GM21717 (cell line): ENCODE data around the gene ANKIB1.
"Not testable (repeated sequence)": the region's sequence is repeated elsewhere in the genome, so short reads cannot be mapped to it uniquely, and the experiment has no call there.

Experiments
- ATAC-seq: cut with Tn5 transposase; IDR thresholded peaks from one replicate; pipeline ENCODE4 v1.9.1; 2021; ENCODE audit warnings: mild to moderate bottlenecking, moderate library complexity; ENCODE audit not compliant: unreplicated experiment

ANKIB1 gene

DNA sequence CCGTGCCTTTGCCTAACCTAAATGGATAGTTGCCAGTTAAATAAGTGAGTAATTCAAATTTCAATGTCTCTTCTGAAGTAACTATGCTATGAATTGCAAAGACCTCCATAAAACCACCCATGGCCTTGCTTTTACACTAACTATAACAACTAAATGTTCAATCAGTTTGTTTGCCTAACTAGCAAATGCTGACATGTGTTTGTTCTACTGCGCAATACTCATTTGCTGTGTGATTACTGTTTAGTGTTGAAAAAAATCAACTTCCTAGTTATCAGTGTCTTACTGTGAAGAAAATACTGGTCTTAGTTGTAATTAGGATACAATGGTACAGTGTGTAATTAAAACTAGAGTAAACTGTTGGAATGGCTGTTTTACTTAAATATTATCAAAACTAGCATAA, 154.2 kb downstream of the ANKIB1 start:
- ATAC-seq: no peak

- no peak for ATAC-seq
Observed at GRCh38 chr7:92402920-92403759, 157.4 kb downstream of the ANKIB1 start.

GRCh38 chr7:92403760-92404074, 157.9 kb downstream of the ANKIB1 start:
- no peak for ATAC-seq

DNA sequence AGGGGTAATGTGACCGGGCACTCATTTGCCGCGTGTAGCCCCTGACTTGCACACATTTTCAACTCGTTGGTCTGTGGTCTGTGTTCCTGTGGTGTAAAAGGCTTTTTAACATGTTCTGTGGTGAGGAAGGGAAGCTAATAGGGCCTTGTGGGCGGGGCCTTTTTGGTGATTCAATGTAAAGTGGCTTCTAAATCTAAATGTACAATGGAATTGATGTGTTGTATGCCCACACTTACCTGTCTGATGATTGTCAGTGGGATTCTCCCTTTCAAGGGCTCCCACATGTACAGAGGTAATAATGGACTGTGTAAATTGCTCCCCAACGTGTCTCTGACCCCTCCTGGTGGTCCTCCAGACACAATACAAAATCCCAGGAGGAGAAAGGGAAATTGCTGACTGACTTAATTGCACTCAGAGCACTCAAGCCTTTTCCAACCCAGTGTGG, 158.4 kb downstream of the ANKIB1 start:
- ATAC-seq: no peak

GRCh38 chr7:92409357-92409756, 163.6 kb downstream of the ANKIB1 start:
- ATAC-seq: no peak

DNA sequence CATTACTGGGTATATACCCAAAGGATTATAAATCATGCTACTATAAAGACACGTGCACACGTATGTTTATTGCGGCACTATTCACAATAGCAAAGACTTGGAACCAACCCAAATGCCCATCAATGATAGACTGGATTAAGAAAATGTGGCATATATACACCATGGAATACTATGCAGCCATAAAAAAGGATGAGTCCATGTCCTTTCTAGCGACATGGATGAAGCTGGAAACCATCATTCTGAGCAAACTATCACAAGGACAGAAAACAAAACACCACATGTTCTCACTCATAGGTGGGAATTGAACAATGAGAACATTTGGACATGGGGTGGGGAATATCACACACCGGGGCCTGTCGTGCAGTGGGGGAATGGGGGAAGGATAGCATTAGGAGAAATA, 164.4 kb downstream of the ANKIB1 start:
- not testable (repeated sequence) for ATAC-seq

DNA sequence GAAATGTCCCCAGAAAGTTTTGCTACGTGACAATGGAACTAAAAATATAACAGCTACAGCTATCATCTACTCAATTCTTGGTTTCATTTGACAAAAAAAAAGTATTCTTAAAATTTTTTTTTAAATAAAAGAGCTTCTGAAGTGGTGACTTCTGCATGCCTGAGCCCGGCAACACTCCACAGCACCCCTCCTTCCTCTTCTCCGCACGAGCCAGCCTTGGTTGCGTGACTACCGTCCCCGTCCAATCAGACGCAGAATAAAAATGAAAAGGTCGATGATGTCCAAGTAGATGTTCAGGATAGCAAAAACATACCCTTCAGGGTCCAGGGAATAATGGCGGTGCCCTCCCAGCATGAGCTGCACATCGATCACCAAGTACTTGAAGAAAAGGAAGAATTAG, 167.0 kb downstream of the ANKIB1 start:
- ATAC-seq: no peak

DNA sequence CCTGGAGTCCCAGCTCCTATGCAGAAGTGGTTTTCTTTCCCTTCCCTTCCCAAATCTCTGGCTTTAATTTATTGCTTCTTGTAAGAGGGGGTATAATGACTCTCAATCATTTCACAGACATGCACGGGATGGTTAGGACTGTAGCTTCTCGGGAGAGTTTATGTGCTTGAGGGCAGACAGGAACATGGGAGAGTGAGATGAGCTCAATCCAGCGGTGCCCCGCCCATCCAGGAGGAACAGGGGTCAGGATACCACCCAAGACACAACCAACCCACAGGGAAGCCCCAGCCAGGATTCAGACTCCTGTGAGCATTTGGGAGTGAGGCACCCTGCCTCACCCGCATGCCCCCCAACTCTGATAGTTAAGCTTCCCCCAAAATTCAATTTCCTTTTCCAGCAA, 167.8 kb downstream of the ANKIB1 start:
- ATAC-seq: no peak

DNA sequence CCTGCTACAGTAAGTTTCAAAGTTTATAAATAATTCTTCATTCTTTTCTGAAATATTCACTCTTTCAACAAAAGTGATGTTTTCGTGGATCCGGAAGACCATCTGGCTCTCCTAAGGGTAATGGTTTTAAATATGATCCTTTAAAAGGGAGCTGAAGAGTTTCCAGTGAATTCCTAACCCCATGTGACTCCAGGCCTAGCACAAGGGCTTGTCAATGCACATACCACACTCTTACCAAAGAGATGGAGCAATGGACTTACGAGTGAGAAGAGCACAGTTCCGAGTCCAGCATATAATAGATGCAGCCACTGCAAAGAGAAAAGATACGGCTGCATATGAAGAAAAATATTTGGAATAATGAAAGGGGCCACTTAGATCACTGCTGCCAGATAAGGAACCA, 169.5 kb downstream of the ANKIB1 start:
- no peak for ATAC-seq

DNA sequence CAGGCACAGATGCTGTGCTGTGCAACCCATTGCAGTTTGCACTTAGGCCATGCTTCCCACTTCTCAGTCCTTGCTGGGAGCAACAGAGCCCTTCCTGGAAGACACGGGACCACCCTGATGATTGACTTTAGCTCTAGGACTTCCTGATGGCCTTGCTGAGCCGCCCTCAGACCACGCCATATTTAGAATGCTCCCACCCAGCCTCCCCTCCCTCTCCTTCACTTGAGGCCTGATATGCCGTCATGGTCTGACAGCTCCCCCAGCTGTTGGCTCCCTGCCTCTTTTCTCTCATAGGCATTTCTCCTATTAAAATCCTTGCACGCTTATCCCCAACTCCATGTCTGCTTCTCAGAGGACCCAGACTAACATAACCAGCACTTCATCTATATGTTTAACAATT, 172.1 kb downstream of the ANKIB1 start:
- no peak for ATAC-seq

DNA sequence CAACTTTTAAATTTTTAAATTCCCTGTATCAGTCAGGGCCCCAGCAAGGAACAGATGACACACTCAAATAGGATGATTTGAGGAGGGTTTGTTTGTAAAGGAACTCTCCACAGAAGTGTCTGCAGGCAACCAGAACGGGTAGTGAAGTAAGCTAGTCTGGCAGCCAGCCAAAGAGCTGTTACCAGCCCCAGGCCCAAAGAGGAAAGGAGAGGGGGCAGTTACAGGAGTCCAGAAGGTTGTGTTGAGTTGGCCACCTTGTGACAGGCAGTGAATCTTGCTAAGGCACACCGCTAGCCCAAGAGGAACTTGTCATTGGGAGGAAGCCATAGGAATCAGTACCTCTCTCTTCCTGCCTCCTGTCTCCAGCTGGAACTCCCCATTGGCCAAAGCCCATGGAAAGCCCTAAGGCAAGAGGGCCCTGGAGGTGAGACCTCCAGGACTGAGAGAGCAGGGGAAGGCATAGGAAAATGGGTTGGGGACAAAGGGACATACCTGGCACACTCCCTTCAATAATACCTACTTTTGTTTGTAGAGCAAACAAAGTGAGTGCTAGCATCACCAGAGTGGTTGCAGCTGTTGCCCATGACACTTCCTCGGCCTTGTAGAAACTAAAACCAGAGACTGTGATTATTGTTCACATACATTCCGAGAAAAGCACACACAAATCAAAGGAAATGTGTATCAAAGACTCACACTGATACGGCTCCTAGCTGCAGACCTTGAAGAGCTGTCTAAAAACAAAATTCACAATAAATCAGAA, 176.1 kb downstream of the ANKIB1 start:
- ATAC-seq: no peak

DNA sequence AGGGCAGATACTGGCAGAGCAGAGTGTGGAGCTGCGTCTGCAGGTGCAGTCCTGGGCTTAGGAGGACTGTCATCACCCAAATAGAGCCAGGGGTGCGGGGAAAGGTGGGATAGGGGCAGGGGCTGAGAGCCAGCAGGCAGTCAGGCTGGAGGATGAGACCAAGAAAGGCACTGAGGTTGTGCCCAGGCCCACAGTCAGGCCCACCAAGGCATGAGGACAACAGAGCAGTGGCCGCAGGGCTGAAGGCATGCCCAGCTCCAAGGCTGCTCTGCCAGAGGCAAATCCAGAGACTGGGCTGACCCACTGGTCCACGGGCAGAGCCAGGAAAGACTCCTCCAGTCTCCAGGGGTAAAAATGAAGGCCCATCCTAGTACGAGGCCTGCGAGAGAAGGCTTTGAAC, 177.2 kb downstream of the ANKIB1 start:
- ATAC-seq: no peak

- no peak for ATAC-seq
Observed at GRCh38 chr7:92423710-92424131, 177.9 kb downstream of the ANKIB1 start.

DNA sequence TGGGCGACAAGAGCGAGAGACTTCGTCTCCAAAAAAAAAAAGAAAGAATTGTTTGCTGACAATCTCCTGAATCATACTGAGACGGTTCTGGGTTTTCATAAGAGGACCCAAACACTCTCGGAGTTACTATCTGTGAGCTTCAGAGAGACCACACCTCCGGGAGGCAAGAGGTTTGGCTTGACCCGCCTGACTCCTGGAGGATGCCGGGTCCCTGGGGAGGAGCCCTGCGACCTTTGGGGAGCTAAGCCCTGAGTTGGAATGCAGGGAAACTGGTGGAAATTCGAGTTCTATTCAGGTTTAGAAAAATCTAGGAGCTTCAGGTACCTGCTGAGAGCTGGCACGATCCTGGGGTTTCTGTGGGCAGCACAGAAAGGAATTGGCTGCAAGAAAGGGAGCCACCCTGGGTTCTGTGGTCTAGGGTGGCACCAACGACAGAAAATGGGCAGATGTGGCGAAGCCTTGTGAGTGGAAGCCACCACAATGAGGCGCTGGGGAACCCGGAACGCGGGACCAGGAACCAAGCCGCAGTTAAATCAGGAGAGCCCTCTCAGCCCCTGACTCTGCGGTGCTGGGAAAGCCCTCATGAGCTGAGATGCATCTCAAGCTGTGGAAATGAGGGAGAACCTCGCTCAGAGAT, 179.7 kb downstream of the ANKIB1 start:
- ATAC-seq: no peak

DNA sequence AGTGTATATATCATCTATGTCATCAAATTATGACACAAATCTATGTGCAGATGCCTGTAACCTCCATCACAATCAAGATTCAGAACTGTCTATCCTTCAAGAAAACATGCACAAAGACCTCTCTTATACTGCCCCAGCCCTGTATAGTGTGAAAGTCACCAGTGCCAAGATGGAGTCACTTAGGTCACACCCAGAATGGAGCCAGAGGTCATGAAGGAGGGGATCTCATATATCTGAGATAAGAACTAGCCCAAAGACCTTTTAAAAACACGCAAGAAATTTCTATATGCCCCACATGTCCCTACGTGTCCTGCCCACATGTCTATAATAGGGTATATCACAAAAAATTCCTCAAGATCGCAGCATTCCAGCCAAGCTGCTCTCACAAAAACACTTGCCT, 181.4 kb downstream of the ANKIB1 start:
- ATAC-seq: no peak

DNA sequence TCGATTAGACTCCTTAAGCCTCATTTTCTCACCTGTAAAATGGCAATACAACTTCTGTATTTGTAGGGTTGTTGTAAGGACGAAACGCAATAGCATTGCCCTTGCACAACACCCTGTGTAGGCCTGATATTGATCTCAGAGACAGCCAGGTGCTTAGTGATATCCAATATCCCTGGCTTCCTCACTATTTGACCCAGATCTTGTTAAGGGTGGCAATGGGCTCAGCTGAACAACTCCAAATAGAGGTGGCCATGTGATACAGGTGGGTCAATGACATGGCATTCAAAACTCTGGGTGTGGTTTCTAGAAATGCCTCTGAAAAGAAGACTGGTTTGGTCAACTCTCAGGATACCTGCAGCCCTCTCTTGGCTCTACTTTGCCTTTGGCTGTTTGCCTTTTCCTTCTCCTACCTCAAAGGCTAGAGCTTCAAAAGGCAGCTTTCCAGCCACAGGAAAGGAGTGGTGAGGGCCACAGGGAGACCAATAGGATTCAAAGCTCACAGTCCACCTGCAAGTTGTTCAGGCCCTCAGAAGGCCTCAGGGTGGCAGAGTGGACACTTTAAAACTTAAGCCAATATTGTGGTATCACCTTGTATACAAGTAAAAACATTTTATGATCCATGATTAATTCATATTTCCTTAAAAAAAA, 186.6 kb downstream of the ANKIB1 start:
- ATAC-seq: no peak

GRCh38 chr7:92433019-92433418, 187.2 kb downstream of the ANKIB1 start:
- no peak for ATAC-seq

DNA sequence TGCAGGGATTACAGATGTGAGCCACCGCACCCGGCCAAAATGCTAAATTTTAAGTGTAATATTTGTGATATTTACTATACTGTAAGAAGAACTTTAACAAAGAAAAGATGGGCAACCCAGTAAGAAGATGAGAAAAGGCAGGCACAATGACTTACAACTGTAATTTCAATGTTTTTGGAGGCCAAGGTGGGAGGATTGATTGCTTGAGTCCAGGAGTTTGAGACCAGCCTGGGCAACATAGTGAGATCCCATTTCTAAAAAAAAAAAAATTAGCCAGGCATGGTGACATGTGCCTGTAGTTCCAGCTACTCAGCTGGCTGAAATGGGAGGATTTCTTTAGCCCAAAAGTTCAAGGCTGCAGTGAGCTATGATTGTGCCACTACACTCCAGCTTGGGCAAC, 189.8 kb downstream of the ANKIB1 start:
- ATAC-seq: no peak

DNA sequence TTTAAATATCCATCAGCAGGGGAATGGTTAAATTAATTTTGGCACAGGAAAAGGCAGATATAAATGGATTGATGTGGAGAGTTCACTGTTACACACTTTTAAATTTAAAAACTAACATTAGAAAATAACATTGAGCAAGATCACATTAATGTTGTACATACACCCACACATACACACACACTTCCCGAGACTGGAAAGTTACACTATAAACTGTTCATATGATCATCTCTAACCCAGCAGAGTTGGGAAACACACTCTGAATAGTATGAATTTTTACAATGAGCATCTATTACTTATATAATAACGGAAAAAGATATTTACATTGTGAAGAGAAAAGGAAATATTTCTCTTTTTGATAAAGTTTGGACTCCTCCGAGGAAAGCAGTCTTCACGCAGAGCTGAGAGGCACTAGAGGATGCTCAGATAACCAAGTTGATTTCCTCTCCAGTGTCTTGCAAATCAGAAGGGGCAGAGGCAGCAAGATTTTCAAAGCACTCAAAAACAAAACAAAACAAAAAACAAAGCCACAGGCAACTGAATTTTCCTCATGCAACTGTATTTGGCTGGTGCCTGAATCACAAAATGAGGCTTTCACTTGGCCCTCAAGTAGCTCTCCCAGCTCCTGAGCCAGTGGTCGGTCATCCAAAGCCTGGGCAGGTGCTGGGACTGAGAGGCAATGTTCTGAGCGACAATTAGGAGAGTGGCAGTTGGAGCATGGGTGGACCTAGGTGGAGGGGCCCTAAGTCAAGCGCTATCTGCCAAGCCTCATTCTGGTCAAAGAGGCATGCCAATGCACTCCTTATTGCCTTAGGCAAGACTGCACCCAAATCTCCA, 191.1 kb downstream of the ANKIB1 start:
- ATAC-seq: no peak

DNA sequence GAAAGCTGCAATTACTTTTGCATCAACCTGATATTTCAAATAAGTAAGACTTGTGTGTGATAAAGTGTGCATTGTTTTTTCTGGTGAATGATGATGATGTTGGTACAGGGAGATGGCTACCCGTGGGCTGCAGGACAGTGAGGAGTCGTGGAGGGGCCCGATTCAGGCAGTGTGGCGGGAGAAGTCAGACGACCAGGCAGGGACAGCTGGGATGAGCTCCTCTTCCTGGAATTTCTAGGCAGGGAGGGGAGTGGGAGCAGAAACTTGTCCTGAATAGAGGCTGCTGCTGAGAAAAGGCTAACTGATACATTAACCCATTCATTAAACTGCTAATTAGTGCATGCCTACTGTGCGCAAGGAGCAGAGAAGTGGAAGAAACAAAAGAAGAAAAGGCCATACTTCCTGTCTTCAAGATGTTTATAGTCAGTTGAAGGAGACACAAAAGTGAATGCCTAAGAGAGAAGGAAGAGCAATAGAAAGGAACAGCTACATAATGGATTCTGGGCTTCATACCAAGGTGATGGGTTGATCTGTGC, 192.2 kb downstream of the ANKIB1 start:
- no peak for ATAC-seq
